CD4-positive, alpha-beta T cell (primary cell): ENCODE measurements around the gene TMEM62. TPM values are rescaled to one million over a fixed set of nuclear protein-coding genes. Genes with fewer than 3 reads are reported as not detected.

Experiments used
- ATAC-seq: fragments of 200-7000 bp; cut with Tn5 transposase; one replicate; pipeline ENCODE4 v1.10.0; 2022; ENCODE audit warnings: mild to moderate bottlenecking; ENCODE audit not compliant: poor library complexity
- CTCF ChIA-PET: fragments of 350-600 bp; sonication (Branson Sonifier 250); formaldehyde crosslinking; loops from one replicate; lab custom pipeline; 2021; ENCODE audit warnings: antibody characterized with exemption, inconsistent platforms; lab: Charles Lee
- POLR2A ChIA-PET: fragments of 350-600 bp; sonication (Branson Sonifier 250); formaldehyde crosslinking; loops from one replicate; lab custom pipeline; 2021; ENCODE audit warnings: antibody characterized with exemption, inconsistent platforms; lab: Charles Lee
- DNase-seq, 14 experiments: peaks; one replicate each; pipeline ENCODE4 v3.0.0-alpha.2; 2013 to 2020; ENCODE audit warnings: mixed read lengths in 2 of 14
- H3K27ac ChIP-seq, 2 donors: one replicate each; pipeline versions ENCODE4 v1.5.1 to v1.7.0; 2013; ENCODE audit warnings: low read length in 2 of 2, low read depth in 1 of 2, mild to moderate bottlenecking in 1 of 2
- H3K27me3 ChIP-seq, 2 experiments: 1 replicate in 1 of 2; 2 replicates in 1 of 2; pipeline versions ENCODE4 v1.6.1 to v1.7.0; 2013; ENCODE audit warnings: low read length in 2 of 2, control low read depth in 1 of 2, mild to moderate bottlenecking in 1 of 2, moderate library complexity in 1 of 2; ENCODE audit not compliant: insufficient read depth in 2 of 2, control insufficient read depth in 1 of 2
- H3K36me3 ChIP-seq: one replicate; pipeline ENCODE4 v1.6.1; 2013; ENCODE audit warnings: low read length, control low read depth; ENCODE audit not compliant: insufficient read depth
- H3K4me1 ChIP-seq: one replicate; pipeline ENCODE4 v1.6.1; 2013; ENCODE audit warnings: low read length, control low read depth; ENCODE audit not compliant: insufficient read depth
- H3K4me3 ChIP-seq: one replicate; pipeline ENCODE4 v1.5.1; 2013; ENCODE audit warnings: mild to moderate bottlenecking, low read length, moderate library complexity
- H3K9me3 ChIP-seq, 2 experiments: 1 replicate in 1 of 2; 2 replicates in 1 of 2; pipeline versions ENCODE4 v1.6.1 to v1.7.0; 2013; ENCODE audit warnings: low read length in 2 of 2, mild to moderate bottlenecking in 2 of 2, control low read depth in 1 of 2, moderate library complexity in 1 of 2; ENCODE audit not compliant: control insufficient read depth in 1 of 2, insufficient read depth in 1 of 2
- H3K27ac Mint-ChIP-seq: one replicate; pipeline ENCODE4 v1.8.0; 2020; ENCODE audit warnings: mixed read lengths
- H3K27me3 Mint-ChIP-seq: one replicate; pipeline ENCODE4 v1.8.0; 2021; ENCODE audit warnings: mixed read lengths
- H3K36me3 Mint-ChIP-seq: one replicate; pipeline ENCODE4 v1.8.0; 2021; ENCODE audit warnings: low read depth, mixed read lengths
- H3K4me1 Mint-ChIP-seq: one replicate; pipeline ENCODE4 v1.8.0; 2021; ENCODE audit warnings: low read depth, mixed read lengths
- H3K4me3 Mint-ChIP-seq: one replicate; pipeline ENCODE4 v1.8.0; 2020; ENCODE audit warnings: mild to moderate bottlenecking, mixed read lengths
- H3K9me3 Mint-ChIP-seq: one replicate; pipeline ENCODE4 v1.8.0; 2020; ENCODE audit warnings: mixed read lengths
- intact Hi-C, 2 experiments: fragments of 100-400 bp; cut with DNase I in 1 of 2; cut with micrococcal nuclease in 1 of 2; formaldehyde crosslinking; loops; one replicate each; pipeline versions ENCODE4 v1.15.1 to v1.9.0; 2023 to 2025; cut with DNase I, micrococcal nuclease
- total RNA-seq, 174 experiments: library from RNA in 2 of 174; stranded (reverse) in 2 of 174; gene quantifications; one replicate each; pipeline ENCODE4 v1.2.3 and lab custom pipeline; 2021 to 2026
- TF ChIP-seq, protein P1 (sequence below): fragments of 200-600 bp; IDR thresholded peaks from one replicate; pipeline ENCODE4 v1.8.0; 2022; ENCODE audit warnings: antibody characterized with exemption, mild to moderate bottlenecking

TMEM62 gene
- total RNA-seq, 2 experiments from 2014 or later: 17.5 to 22.5 TPM

DNA sequence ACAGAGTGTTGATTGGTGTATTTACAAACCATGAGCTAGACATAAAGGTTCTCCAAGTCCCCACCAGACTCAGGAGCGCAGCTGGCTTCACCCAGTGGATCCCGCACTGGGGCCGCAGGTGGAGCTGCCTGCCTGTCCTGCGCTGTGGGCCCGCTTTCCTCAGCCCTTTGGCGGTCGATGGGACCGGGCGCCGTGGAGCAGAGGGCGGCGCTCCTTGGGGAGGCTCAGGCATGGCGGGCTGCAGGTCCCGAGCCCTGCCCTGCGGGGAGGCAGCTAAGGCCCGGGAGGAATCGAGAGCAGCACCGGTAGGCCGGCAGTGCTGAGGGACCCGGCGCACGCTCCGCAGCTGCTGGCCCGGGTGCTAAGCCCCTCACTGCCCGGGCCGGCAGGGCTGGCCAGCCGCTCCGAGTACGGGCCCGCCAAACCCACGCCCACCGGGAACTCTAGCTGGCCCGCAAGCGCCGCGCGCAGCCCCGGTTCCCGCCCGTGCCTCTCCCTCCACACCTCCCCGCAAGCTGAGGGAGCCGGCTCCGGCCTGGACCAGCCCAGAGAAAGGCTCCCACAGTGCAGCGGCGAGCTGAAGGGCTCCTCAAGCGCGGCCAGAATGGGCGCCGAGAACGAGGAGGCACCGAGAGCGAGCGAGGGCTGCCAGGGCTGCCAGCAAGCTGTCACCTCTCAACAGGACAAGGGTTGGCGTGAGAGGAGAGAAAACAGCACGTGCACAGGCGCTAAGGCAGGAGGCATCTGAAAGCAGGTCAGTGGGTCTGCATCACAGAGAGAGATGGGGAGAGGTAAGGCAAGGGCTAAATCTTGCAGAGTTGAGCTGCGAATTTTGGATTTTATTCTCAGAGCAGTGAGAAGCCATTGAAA is 93.3 kb downstream of the TMEM62 start:
- H3K36me3 Mint-ChIP-seq: no peaks in the 10 kb centered on the region
- no peak overlapping the region for H3K4me3 ChIP-seq
- peaks cover 6% of the 10 kb centered on the region for H3K4me1 Mint-ChIP-seq
- no peak overlapping the region for H3K27ac ChIP-seq
- DNase-seq: no peak
- no peaks in the 10 kb centered on the region for H3K27me3 ChIP-seq
- H3K27ac Mint-ChIP-seq: no peak overlapping the region
- peaks cover 3% of the 10 kb centered on the region for H3K4me1 ChIP-seq
- no peaks in the 10 kb centered on the region for H3K9me3 Mint-ChIP-seq
- H3K36me3 ChIP-seq: no peaks in the 10 kb centered on the region
- CTCF ChIA-PET: interaction anchor here (1.4 to 2.7 kb wide), 2 partner anchors 22 to 58 kb away, joined by 3 to 28 read pairs; no protein-coding TSS in a partner anchor
- peaks cover 11% of the 10 kb centered on the region for H3K27me3 Mint-ChIP-seq
- POLR2A ChIA-PET: no interaction called here
- no peak overlapping the region for H3K4me3 Mint-ChIP-seq
- H3K9me3 ChIP-seq: no peaks in the 10 kb centered on the region
- ATAC-seq: no peak
- intact Hi-C loops: no loop called here
- TF ChIP-seq, protein P1, sequence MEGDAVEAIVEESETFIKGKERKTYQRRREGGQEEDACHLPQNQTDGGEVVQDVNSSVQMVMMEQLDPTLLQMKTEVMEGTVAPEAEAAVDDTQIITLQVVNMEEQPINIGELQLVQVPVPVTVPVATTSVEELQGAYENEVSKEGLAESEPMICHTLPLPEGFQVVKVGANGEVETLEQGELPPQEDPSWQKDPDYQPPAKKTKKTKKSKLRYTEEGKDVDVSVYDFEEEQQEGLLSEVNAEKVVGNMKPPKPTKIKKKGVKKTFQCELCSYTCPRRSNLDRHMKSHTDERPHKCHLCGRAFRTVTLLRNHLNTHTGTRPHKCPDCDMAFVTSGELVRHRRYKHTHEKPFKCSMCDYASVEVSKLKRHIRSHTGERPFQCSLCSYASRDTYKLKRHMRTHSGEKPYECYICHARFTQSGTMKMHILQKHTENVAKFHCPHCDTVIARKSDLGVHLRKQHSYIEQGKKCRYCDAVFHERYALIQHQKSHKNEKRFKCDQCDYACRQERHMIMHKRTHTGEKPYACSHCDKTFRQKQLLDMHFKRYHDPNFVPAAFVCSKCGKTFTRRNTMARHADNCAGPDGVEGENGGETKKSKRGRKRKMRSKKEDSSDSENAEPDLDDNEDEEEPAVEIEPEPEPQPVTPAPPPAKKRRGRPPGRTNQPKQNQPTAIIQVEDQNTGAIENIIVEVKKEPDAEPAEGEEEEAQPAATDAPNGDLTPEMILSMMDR: no peak

DNA sequence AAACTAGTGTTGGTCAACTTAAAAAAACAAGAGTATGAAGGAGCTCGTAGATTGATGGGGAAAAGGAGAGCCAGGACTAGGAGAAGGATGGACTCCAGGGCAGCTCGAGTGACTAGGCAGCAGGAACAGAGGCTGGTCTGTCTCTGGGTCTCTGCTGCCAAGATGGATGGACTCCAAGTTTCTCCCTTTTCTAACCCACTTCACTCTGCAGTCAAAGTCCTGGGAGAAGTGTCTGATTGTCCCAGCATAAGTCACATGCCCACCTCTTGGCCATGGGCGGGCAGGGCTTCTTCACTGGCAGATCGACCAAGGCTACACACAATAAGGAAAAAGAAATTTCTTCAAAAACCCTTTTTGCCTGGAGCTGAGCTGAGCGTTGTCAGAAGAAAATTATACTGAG is 96.6 kb downstream of the TMEM62 start:
- no peak for ATAC-seq
- intact Hi-C loops: no loop called here

DNA sequence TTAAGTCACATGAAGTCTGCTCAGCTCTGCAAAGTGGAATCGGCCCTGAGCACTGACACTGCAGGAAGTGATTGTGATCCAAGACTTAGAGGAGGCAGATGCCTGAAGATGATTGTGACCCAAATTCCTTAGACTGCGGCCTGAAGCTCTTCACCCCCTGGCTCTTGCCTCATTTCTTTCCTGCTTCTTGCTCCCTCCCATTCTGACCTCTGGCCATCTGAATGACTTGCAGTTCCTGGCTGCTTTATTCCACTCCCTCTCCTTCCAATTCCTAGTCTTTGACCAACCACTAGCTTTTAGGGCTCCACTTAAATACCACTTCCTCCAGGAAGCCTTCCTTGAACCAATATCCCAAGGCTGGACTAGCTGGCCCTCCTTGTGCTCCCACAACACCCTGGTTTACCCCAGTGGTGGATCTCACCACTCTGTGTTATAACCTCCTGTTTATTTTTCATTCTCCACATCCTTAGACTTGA is 97.3 kb downstream of the TMEM62 start:
- H3K36me3 Mint-ChIP-seq: no peaks in the 10 kb centered on the region
- Histone ChIP-seq H3K4me3 (no peak overlapping the region), H3K4me1 (peaks cover 1% of the 10 kb centered on the region), H3K36me3 (no peaks in the 10 kb centered on the region), H3K27me3 (peaks cover 0 to 4% of the 10 kb centered on the region in 2 experiments), H3K9me3 (no peaks in the 10 kb centered on the region), H3K27ac (no peak overlapping the region)
- ChIA-PET CTCF (interaction anchor here (1.3 kb wide), 1 partner anchor 15 kb away, joined by 3 read pairs; no protein-coding TSS in a partner anchor), POLR2A (no interaction called here)
- no peaks in the 10 kb centered on the region for H3K9me3 Mint-ChIP-seq
- no peak for ATAC-seq
- no peak for DNase-seq
- no peak overlapping the region for H3K4me3 Mint-ChIP-seq
- intact Hi-C loops: no loop called here
- no peak overlapping the region for H3K27ac Mint-ChIP-seq
- peaks cover 2% of the 10 kb centered on the region for H3K27me3 Mint-ChIP-seq
- TF ChIP-seq, protein P1: no peak
- peaks cover 1% of the 10 kb centered on the region for H3K4me1 Mint-ChIP-seq

More for the DNA sequence above, 96.6 kb downstream of the TMEM62 start:
- no peak overlapping the region for H3K27ac ChIP-seq
- H3K27me3 Mint-ChIP-seq: peaks cover 6% of the 10 kb centered on the region
- DNase-seq: no peak
- H3K4me3 Mint-ChIP-seq: no peak overlapping the region
- ChIA-PET POLR2A (interaction anchor here (0.6 to 0.7 kb wide), 2 partner anchors 26 to 155 kb away, joined by 3 read pairs; no protein-coding TSS in a partner anchor), CTCF (interaction anchor here (1.3 kb wide), 1 partner anchor 15 kb away, joined by 3 read pairs; no protein-coding TSS in a partner anchor)
- peaks cover 0 to 4% of the 10 kb centered on the region in 2 experiments for H3K27me3 ChIP-seq
- no peak overlapping the region for H3K4me3 ChIP-seq
- H3K4me1 ChIP-seq: peaks cover 3% of the 10 kb centered on the region
- TF ChIP-seq, protein P1: no peak
- no peaks in the 10 kb centered on the region for H3K36me3 ChIP-seq
- peaks cover 6% of the 10 kb centered on the region for H3K4me1 Mint-ChIP-seq
- H3K9me3 Mint-ChIP-seq: no peaks in the 10 kb centered on the region
- no peak overlapping the region for H3K27ac Mint-ChIP-seq
- no peaks in the 10 kb centered on the region for H3K36me3 Mint-ChIP-seq
- H3K9me3 ChIP-seq: no peaks in the 10 kb centered on the region
